Astrocyte (in vitro differentiated cells and primary cell): ENCODE measurements around the gene PARN.

Experiments
- CTCF ChIP-seq: IDR thresholded peaks from 2 replicates; pipeline ENCODE4 v1.5.1; 2011; ENCODE audit warnings: low read depth, mild to moderate bottlenecking, inconsistent platforms, low read length, moderate library complexity; ENCODE audit not compliant: insufficient read depth
- EZH2 ChIP-seq: IDR thresholded peaks from 2 replicates; pipeline ENCODE4 v1.6.1; 2012; ENCODE audit warnings: mild to moderate bottlenecking, low read length, inconsistent platforms; ENCODE audit not compliant: insufficient read depth

GRCh38 chr16:14572535-14572934, 57.5 kb downstream of the PARN start:
- no peak for TF ChIP-seq CTCF
- TF ChIP-seq EZH2: no peak
